Endothelial cell of umbilical vein (primary cell): ENCODE data around the gene PARD3B.

ENCODE experiments used
- CTCF ChIP-seq, 2 donors: IDR thresholded peaks; 1 replicate in 1 of 2; 2 replicates in 1 of 2; pipeline ENCODE4 v1.5.1; 2011; ENCODE audit warnings: low read length in 2 of 2, mild to moderate bottlenecking in 2 of 2, moderate library complexity in 2 of 2, control low read depth in 1 of 2, inconsistent platforms in 1 of 2, low read depth in 1 of 2; ENCODE audit not compliant: insufficient read depth in 1 of 2; ENCODE audit errors: extremely low read depth in 1 of 2
- EZH2 ChIP-seq: IDR thresholded peaks from 2 replicates; pipeline ENCODE4 v1.6.1; 2012; ENCODE audit warnings: borderline replicate concordance, low read depth, mild to moderate bottlenecking, moderate library complexity, low read length, inconsistent platforms; ENCODE audit not compliant: severe bottlenecking
- FOS ChIP-seq: IDR thresholded peaks from 2 replicates; pipeline ENCODE4 v1.6.1; 2011; ENCODE audit warnings: mild to moderate bottlenecking, low read length, moderate library complexity, borderline replicate concordance; ENCODE audit not compliant: insufficient read depth
- GATA2 ChIP-seq: IDR thresholded peaks from 2 replicates; pipeline ENCODE4 v1.7.0; 2011; ENCODE audit warnings: low read depth, mild to moderate bottlenecking, moderate library complexity, mixed read lengths, low read length; ENCODE audit not compliant: insufficient read length, insufficient read depth
- JUN ChIP-seq: IDR thresholded peaks from 2 replicates; pipeline ENCODE4 v1.6.1; 2011; ENCODE audit warnings: borderline replicate concordance, low read depth; ENCODE audit not compliant: insufficient read length, insufficient read depth
- MAX ChIP-seq: IDR thresholded peaks from 2 replicates; pipeline ENCODE4 v1.6.1; 2011; ENCODE audit not compliant: insufficient read depth, insufficient read length
- MYC ChIP-seq: IDR thresholded peaks from one replicate; pipeline ENCODE4 v1.6.1; 2011; ENCODE audit warnings: mild to moderate bottlenecking, low read depth, low read length
- POLR2A ChIP-seq: IDR thresholded peaks from 2 replicates; pipeline ENCODE4 v1.6.1; 2012; ENCODE audit warnings: low read depth, mild to moderate bottlenecking, control low read depth, low read length
- POLR2AphosphoS5 ChIP-seq: IDR thresholded peaks from 2 replicates; pipeline ENCODE4 v1.6.1; 2012; ENCODE audit warnings: low read depth, mild to moderate bottlenecking, control low read depth, low read length, moderate library complexity; ENCODE audit not compliant: insufficient read depth

GRCh38 chr2:205658572-205658971, 1113.3 kb downstream of the PARD3B start:
- TF ChIP-seq EZH2 = no peak
- no peak for TF ChIP-seq POLR2AphosphoS5
- TF ChIP-seq CTCF (IDR thresholded peaks at IDR 0.05; ENCODE audit: extremely low read depth in 1 of 2, insufficient read depth in 1 of 2, low read depth in 1 of 2, low read length in 2 of 2) = no peak
- no peak for TF ChIP-seq MYC
- no peak for TF ChIP-seq POLR2A
- TF ChIP-seq JUN = no peak
- no peak for TF ChIP-seq MAX
- TF ChIP-seq GATA2 = no peak
- TF ChIP-seq FOS = no peak
